GM13976 (cell line): ENCODE results near the gene FEZF1.

Experiments
- DNase-seq: peaks from one replicate; pipeline ENCODE4 v3.0.0; 2012; ENCODE audit warnings: low spot score
- in situ Hi-C: fragments of 300-500 bp; cut with MboI; formaldehyde crosslinking; loops from one replicate; pipeline ENCODE4 v1.12.0; 2022; ENCODE audit warnings: low sequenced_read_pairs, mixed read lengths, inconsistent platforms; ENCODE audit not compliant: unreplicated experiment
- TF ChIP-seq, protein P1 (sequence below): IDR thresholded peaks from 2 replicates; pipeline ENCODE4 v1.5.1; 2012; ENCODE audit warnings: borderline replicate concordance, mild to moderate bottlenecking; ENCODE audit not compliant: insufficient read depth; ENCODE audit errors: extremely low read depth, missing control alignments, control extremely low read depth

FEZF1 gene

DNA sequence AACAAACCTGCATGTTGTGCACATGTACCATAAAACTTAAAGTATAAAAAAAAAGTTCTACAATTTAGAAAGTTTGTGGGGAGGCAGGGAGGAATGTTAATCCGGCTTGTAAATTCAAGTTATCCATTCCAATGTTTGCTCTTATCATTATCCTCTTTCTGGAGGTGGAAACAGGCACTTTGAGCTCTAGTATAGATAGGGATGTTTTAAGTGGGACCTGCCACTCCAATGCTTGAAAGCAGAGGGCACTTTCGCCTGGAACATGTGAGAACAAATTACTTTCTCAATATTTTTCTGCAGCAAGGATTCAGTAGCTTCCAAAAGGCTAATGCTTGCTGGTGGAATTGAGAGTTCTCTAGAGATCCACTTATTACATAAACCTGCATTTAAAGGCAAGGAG lies 45.6 kb downstream of the FEZF1 start:
- TF ChIP-seq, protein P1, sequence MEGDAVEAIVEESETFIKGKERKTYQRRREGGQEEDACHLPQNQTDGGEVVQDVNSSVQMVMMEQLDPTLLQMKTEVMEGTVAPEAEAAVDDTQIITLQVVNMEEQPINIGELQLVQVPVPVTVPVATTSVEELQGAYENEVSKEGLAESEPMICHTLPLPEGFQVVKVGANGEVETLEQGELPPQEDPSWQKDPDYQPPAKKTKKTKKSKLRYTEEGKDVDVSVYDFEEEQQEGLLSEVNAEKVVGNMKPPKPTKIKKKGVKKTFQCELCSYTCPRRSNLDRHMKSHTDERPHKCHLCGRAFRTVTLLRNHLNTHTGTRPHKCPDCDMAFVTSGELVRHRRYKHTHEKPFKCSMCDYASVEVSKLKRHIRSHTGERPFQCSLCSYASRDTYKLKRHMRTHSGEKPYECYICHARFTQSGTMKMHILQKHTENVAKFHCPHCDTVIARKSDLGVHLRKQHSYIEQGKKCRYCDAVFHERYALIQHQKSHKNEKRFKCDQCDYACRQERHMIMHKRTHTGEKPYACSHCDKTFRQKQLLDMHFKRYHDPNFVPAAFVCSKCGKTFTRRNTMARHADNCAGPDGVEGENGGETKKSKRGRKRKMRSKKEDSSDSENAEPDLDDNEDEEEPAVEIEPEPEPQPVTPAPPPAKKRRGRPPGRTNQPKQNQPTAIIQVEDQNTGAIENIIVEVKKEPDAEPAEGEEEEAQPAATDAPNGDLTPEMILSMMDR: no peak
- in situ Hi-C loops: no loop called here
- DNase-seq: no peak

DNA sequence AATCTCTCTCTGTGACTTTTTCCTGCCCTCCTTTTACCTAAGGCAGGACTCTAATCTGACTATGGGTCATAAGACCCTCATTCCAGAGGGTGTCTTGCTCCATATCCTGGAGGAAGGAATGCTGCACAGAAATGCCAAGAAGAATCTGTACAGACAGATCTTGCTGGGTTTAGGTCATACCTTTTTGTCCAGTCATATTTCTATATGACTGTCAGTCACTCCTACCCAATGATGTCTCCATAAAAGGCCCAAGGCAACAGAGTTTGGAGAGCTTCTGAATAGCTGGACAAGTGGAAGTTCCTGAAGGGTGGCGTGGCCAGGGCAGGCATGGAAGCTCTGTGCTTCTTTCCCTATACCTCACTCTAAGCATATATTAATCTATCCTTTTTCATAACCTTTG lies 47.5 kb downstream of the FEZF1 start:
- TF ChIP-seq, protein P1: no peak
- in situ Hi-C loops: no loop called here

DNA sequence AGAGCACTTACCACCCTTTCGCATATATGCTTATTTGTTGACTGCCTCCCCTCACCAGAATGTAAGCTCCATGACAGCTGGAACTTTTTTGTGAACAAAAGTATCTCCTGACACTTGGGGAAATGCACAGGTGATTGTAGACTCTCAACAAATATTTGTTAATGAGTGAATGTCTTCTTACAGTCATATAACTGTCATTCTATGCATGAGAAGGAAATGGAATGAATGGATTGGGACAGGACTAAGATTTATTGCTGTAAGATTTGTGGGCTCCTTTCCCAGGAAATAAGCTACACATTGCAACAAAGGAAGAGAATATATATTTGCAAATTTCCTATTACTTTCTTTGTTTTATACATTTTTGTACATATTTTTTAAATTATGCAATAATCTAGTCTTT lies 48.5 kb downstream of the FEZF1 start:
- TF ChIP-seq, protein P1: no peak
- DNase-seq: no peak
- in situ Hi-C loops: no loop called here

More for the DNA sequence above, 47.5 kb downstream of the FEZF1 start:
- no peak for DNase-seq

DNA sequence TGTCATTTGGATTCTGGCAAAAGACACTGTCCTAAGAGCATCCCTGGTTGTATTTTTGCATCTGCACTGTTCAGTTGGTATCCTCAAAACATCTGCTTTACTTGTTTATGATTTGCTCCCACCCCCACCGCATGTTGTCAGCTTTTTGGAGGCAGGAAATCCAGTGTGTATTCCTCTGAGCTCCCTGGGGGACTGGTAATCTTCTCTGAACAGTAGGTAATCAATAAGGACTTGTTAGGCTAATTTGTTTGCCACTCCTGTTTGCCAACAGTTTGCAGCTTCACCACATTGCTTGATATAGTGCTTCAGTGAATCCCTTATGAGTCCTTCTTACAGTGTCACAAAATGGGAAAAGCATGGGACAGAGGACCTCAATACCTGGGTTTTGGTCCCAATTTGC lies 49.1 kb downstream of the FEZF1 start:
- TF ChIP-seq, protein P1: no peak
- DNase-seq: no peak
- in situ Hi-C loops: no loop called here
